SK-N-SH (cell line): ENCODE data around the gene SULF2.

ENCODE experiments used
- CTCF ChIP-seq: fragments of 200-600 bp; sonication (generic); IDR thresholded peaks from 2 replicates; pipeline ENCODE4 v1.6.1; 2017; ENCODE audit warnings: antibody characterized with exemption, mild to moderate bottlenecking, moderate library complexity
- EZH2phosphoT487 ChIP-seq: fragments of 200-600 bp; sonication (generic); IDR thresholded peaks from 2 replicates; pipeline ENCODE4 v1.6.1; 2017; ENCODE audit warnings: low read depth, mixed run types, mild to moderate bottlenecking, antibody characterized with exemption, moderate library complexity, borderline replicate concordance
- PBX3 ChIP-seq: IDR thresholded peaks from 2 replicates; pipeline ENCODE4; 2012
- POLR2AphosphoS5 ChIP-seq: IDR thresholded peaks from 2 replicates; pipeline ENCODE4 v1.6.1; 2012; ENCODE audit warnings: low read depth, low read length
- RFX5 ChIP-seq: IDR thresholded peaks from 2 replicates; pipeline ENCODE4 v1.6.1; 2012; ENCODE audit warnings: mild to moderate bottlenecking, improper control_type of control experiment, low read length
- SIN3A ChIP-seq: IDR thresholded peaks from 2 replicates; pipeline ENCODE4 v1.6.1; 2012; ENCODE audit warnings: low read depth, mild to moderate bottlenecking, low read length, moderate library complexity, borderline replicate concordance
- TAF1 ChIP-seq: IDR thresholded peaks from 2 replicates; pipeline ENCODE4 v1.6.1; 2012; ENCODE audit warnings: low read depth, mild to moderate bottlenecking, low read length, moderate library complexity, borderline replicate concordance
- TEAD4 ChIP-seq: IDR thresholded peaks from 2 replicates; pipeline ENCODE4 v1.4.0; 2012; ENCODE audit warnings: mild to moderate bottlenecking, borderline replicate concordance; ENCODE audit not compliant: insufficient read depth
- YY1 ChIP-seq: IDR thresholded peaks from 2 replicates; pipeline ENCODE4 v1.4.0; 2012; ENCODE audit warnings: low read depth, mild to moderate bottlenecking
- TF ChIP-seq, protein P1 (sequence below): IDR thresholded peaks from 2 replicates; pipeline ENCODE4 v1.6.1; 2012; ENCODE audit warnings: mild to moderate bottlenecking, low read depth, low read length, moderate library complexity
- TF ChIP-seq, protein P2 (sequence below): IDR thresholded peaks from 2 replicates; pipeline ENCODE4 v1.4.0; 2012; ENCODE audit warnings: low read depth

DNA sequence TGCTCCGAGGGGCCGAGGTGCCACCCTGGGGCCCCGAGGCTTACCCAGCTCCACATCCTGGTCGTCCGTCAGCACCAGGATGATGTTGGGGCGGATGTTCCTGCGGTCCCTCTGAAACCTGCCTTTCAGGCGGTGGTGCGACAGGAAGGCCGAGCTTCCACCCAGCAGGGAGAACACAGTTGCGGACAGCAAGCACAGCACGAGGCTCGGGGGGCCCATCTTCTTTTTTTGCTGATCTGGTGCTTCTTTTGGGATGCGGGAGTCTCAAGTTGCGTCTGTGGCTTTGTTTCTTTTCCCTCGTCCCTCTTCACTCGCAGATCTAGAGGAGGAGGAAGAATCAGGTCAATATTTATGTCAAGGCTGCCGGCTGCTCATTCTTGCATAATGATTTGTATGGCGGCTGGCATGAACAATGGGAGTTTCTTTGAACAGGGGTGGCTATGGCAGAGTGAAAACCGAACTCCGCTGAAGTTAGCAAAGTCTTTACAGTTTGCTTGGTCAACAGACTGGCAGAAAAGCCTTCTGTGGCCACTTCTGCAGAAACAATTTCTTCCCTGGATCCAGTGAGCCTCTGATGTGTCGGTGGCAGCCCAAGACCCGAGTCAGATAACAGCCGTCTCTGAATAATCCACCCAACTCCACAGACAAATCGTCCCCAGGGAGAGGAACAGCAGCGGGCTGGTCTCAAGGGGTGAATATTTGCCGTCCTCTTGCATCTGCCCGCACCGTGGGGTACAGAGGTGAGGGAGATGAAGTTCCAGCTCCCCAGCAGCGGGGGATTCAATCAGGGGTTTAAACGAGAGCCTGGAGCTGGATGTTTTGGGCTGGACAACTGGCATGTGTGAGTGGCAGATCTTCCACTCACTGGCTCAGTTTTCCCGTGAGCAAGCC, 27.9 kb downstream of the SULF2 start:
- TF ChIP-seq TEAD4: no peak
- TF ChIP-seq CTCF: no peak
- TF ChIP-seq EZH2phosphoT487: no peak
- TF ChIP-seq PBX3: no peak
- TF ChIP-seq TAF1: no peak
- TF ChIP-seq, protein P1, sequence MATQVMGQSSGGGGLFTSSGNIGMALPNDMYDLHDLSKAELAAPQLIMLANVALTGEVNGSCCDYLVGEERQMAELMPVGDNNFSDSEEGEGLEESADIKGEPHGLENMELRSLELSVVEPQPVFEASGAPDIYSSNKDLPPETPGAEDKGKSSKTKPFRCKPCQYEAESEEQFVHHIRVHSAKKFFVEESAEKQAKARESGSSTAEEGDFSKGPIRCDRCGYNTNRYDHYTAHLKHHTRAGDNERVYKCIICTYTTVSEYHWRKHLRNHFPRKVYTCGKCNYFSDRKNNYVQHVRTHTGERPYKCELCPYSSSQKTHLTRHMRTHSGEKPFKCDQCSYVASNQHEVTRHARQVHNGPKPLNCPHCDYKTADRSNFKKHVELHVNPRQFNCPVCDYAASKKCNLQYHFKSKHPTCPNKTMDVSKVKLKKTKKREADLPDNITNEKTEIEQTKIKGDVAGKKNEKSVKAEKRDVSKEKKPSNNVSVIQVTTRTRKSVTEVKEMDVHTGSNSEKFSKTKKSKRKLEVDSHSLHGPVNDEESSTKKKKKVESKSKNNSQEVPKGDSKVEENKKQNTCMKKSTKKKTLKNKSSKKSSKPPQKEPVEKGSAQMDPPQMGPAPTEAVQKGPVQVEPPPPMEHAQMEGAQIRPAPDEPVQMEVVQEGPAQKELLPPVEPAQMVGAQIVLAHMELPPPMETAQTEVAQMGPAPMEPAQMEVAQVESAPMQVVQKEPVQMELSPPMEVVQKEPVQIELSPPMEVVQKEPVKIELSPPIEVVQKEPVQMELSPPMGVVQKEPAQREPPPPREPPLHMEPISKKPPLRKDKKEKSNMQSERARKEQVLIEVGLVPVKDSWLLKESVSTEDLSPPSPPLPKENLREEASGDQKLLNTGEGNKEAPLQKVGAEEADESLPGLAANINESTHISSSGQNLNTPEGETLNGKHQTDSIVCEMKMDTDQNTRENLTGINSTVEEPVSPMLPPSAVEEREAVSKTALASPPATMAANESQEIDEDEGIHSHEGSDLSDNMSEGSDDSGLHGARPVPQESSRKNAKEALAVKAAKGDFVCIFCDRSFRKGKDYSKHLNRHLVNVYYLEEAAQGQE: no peak
- TF ChIP-seq POLR2AphosphoS5: no peak
- no peak for TF ChIP-seq SIN3A
- TF ChIP-seq, protein P2, sequence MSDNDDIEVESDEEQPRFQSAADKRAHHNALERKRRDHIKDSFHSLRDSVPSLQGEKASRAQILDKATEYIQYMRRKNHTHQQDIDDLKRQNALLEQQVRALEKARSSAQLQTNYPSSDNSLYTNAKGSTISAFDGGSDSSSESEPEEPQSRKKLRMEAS: no peak
- TF ChIP-seq RFX5: no peak
- TF ChIP-seq YY1: no peak
